LoVo (cell line): ENCODE data around the gene PCED1B.
"Not testable (repeated sequence)": the region's sequence is repeated elsewhere in the genome, so short reads cannot be mapped to it uniquely, and the experiment has no call there.

Source experiments
- DNase-seq: peaks from one replicate; pipeline ENCODE4 v3.0.0-alpha.2; 2016; ENCODE audit warnings: low spot score

Gene PCED1B

GRCh38 chr12:47164724-47165439 lies 85.5 kb downstream of the PCED1B start:
- no peak for DNase-seq

GRCh38 chr12:47165934-47166333 lies 86.5 kb downstream of the PCED1B start:
- DNase-seq, result no peak

- no peak for DNase-seq
Observed at GRCh38 chr12:47166365-47166764, 86.9 kb downstream of the PCED1B start.

GRCh38 chr12:47170281-47170680 lies 90.9 kb downstream of the PCED1B start:
- DNase-seq, result not testable (repeated sequence)

DNA sequence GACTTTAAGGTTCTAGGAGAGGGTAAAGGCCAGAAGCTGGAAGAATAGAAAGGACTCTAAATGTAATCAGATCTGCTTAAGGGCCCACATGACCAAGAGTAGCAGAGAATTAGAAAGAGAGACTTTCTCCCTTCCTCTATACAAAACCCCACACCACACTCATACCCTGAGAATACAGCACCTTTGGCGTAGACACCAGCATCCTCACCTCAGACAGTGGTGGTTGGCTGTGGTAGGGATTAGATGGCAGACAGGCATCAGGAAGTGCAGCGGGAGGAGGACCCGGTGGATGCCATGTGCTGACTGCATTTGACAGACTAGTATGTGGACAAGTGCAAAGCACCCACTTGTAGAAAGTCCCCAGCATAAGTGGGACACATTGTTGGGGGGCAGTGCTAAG lies 98.6 kb downstream of the PCED1B start:
- DNase-seq, result no peak

- DNase-seq, result not testable (repeated sequence)
Observed at GRCh38 chr12:47182164-47182938, 102.9 kb downstream of the PCED1B start.

DNA sequence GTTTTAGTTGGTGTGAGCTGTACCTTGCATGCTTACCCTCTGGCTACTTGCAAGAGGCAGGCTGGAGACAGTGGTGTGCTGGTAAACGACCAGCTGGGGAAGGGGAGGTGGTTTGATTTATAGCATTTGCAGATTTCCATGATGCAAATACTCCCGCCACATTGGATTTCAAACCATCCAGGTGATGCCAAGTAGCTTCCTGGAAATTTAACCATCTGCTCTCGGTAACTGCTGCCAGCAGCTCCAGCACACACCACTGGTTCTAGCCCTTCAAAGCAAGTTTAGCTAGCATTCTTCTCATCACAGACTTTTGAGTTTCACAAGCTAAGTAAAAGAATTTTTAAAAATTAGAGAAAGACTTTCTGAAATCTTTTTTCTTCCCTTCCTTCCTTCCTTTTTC lies 104.8 kb downstream of the PCED1B start:
- DNase-seq, result no peak

DNA sequence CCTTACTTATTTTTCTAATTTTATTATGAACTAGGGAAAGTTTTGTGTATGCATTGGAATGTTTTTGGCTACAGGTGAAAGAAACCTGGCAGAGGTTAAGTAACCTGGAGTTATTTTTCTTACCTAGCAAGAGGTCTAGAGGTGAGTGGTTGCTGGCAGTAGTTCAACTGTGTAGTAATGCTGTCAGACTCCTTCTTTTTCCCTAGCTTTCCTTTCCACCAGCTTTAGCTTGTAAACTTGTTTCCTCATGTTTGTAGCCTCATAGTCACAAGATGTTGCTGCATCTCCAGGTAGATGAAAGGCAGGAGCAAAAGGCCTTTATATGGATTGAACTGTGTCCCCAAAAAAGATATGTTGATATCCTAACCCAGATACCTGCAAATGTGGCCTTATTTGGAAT lies 105.4 kb downstream of the PCED1B start:
- peak; percentile 63 for DNase-seq

- DNase-seq, result no peak
Observed at GRCh38 chr12:47186246-47186645, 106.8 kb downstream of the PCED1B start.

DNA sequence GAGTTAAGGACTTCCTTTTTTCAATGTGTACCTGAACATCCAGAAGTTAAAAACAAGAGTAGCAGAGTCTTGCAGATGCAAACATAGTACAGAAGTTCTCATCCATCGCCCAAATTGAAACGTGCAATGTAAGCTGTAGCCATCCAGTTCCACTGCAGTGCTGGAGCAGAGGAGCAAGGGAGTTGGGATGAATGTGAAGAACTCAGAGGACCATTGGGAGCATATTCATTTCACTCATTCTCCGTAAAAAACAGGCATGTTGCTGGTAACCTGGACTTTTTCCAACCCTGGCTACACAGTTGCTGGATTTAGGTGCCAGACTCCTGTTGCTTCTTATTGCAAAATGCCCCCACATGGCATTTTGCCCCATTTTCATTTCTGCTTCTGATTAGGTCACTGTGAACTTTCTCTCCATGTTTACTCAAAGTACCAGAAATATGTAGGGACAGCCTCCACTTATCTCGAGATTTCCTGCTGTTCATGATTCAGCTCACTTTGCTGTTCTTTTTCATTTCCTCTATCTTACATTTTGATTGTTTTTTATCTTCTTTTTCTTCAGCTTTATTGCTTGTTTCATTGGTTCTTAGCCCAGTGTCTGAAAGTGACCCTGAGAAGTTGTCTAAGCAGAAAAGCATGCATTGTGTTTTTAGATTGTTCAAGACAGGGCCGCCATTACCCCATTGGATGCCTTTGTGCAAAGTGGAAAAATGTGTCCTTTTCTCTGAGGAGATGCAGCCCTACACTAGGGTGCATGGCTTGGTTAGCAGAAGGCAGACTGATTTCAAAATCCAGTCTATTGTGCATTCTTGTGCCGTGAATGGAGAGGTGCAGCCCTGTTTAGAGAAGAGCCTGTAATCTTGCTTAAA lies 109.4 kb downstream of the PCED1B start:
- DNase-seq, result no peak

DNA sequence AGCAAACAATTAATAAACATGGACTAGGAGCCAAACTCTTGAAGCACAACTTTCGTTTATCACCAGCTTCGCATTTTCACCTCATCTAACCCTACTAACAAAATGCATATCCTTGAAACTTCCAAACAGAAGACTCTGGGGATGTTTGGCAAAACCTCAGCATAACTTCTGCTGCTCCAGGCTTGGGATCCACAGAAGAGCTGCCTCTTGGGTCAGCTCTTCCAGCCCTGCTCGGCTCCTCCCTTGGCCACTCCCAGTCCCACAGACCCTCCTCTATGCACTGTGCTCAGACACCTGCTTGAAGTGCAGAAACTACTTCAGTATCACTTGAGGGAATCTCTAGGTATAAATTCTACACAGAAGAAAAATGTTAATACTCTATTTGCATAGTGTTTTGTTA lies 110.3 kb downstream of the PCED1B start:
- no peak for DNase-seq

- no peak for DNase-seq
Observed at GRCh38 chr12:47190271-47190750, 110.9 kb downstream of the PCED1B start.

GRCh38 chr12:47190905-47191304 lies 111.5 kb downstream of the PCED1B start:
- no peak for DNase-seq

- no peak for DNase-seq
Observed at GRCh38 chr12:47192051-47192450, 112.6 kb downstream of the PCED1B start.

DNA sequence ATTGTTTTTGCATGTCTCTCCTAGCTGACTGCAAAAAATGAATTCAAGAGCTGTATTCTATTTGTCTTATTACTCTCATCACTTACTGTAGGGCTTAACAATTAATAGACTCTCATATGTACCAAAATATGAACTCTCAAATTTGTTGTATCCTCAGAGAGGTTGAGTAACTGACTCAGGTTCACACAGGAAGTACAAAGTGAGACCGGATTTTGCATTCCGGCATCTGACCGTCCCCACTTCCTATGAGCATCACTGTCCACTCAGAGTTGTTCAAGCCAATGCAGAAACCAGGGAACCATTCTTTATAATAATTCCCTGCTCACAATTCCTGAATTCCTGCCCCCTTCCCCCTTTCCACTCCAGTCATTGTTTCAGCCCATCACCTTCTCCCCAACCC lies 113.6 kb downstream of the PCED1B start:
- no peak for DNase-seq

GRCh38 chr12:47194501-47194900 lies 115.1 kb downstream of the PCED1B start:
- no peak for DNase-seq

- no peak for DNase-seq
Observed at GRCh38 chr12:47200446-47200845, 121.0 kb downstream of the PCED1B start.

DNA sequence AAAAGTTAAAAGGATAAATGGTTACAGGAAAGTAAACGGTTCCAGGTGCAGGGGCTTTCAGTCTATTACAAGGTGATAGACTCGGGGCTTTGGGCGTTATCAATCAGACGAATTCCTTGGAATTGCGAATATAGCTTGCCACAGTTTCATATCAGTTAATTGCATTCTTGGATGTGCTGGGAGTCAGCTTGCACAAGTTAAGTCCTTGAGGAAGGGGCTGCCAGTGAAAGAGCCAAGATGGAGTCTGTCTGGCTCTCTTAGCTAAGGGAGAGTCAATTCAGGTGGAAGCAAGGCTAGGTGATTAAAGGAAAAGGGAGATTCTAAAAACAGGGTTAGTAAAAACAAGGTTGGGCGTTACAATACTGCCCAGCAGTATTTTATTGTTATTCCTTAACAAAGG lies 121.8 kb downstream of the PCED1B start:
- not testable (repeated sequence) for DNase-seq

DNA sequence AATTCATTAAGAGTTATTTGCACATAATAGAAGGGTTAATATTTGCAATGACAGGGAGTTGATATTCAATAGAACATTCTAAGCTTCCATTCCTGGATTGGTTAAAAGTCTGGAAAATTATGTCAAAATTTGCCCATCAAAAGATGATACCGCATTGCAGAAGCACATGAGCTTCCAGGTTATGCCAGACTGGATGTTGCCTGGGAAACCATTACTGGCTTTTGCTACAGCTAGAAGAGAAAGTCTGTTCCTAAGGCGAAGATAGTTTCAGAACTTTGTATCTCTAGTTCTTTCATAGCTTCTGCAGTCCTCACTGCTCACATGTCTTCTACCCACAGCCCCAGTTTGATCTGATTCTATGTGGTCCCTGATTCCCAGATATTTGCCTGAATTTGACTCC lies 122.8 kb downstream of the PCED1B start:
- no peak for DNase-seq

DNA sequence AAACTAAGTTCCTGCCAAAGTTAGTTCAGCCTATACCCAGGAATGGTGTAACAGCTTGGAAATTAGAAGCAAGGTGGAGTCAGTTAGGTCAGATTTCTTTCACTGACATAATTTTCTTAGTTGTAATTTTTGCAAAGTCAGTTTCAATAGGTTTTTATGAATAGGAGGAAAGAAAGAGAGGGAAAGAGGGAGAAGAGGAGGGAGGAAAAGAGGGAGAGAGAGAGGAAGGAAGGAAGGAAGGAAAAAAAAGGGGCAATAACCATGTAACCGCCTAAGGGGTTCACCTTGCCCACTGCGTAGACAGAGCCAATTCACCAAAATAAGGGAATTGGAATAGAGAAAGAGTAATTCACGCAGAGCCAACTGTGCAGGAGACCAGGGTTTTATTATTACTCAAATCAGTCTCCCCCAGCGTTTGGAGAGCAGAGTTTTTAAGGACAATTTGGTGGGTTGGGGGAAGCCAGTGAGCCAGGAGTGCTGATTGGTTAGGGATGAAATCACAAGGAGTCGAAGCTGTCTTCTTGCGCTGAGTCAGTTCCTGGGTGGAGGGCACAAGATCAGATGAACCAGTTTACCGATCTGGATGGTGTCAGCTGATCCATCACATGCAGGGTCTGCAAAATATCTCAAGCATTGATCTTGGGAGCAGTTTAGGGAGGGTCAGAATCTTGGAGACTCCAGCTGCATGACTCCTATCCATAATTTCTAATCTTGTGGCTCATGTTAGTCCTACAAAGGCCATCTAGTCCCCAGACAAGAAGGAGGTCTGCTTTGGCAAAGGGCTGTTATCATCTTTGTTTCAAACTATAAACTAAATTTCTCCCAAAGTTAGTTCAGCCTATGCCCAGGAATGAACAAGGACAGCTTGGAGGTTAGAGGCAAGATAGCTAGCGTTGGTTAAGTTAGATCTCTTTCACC lies 126.4 kb downstream of the PCED1B start:
- DNase-seq, result no peak
